ENCODE results near the gene B9D2. TPM values are rescaled to one million over a fixed set of nuclear protein-coding genes. Genes with fewer than 3 reads are reported as not detected.

Gene B9D2
- total RNA-seq, 1 donor from 2014 or later: 4.8 TPM

- H3K27ac Mint-ChIP-seq: peak overlapping the region; percentile 99
- H3K4me1 Mint-ChIP-seq: peaks cover 13% of the 10 kb centered on the region
- peak overlapping the region; percentile 88 for H3K4me3 Mint-ChIP-seq
- no peaks in the 10 kb centered on the region for H3K27me3 Mint-ChIP-seq (ENCODE audit: low read depth)
- H3K9me3 Mint-ChIP-seq: no peaks in the 10 kb centered on the region
- H3K36me3 Mint-ChIP-seq: peaks cover 3% of the 10 kb centered on the region
- no peak for TF ChIP-seq CTCF (IDR thresholded peaks at IDR 0.05; ENCODE audit: unreplicated experiment)
- DNase-seq (ENCODE audit: low spot score in 2 of 2, unreplicated experiment in 2 of 2): no peak
Measured at GRCh38 chr19:41364524-41365391, 809 bp upstream of the B9D2 start.

- H3K4me3 Mint-ChIP-seq: peak overlapping the region; percentile 88
- H3K9me3 Mint-ChIP-seq: no peaks in the 10 kb centered on the region
- peak overlapping the region; percentile 99 for H3K27ac Mint-ChIP-seq
Measured at GRCh38 chr19:41363371-41363752, 587 bp downstream of the B9D2 start.

GRCh38 chr19:41362143-41362847 is 1.7 kb downstream of the B9D2 start:
- H3K27me3 Mint-ChIP-seq (ENCODE audit: low read depth): no peaks in the 10 kb centered on the region
- H3K36me3 Mint-ChIP-seq: peaks cover 3% of the 10 kb centered on the region
- H3K4me3 Mint-ChIP-seq: peak overlapping the region; percentile 88
- no peak for TF ChIP-seq CTCF (IDR thresholded peaks at IDR 0.05; ENCODE audit: unreplicated experiment)
- H3K27ac Mint-ChIP-seq: no peak overlapping the region
- no peak for DNase-seq (ENCODE audit: low spot score in 2 of 2, unreplicated experiment in 2 of 2)
- peaks cover 8% of the 10 kb centered on the region for H3K4me1 Mint-ChIP-seq
- no peaks in the 10 kb centered on the region for H3K9me3 Mint-ChIP-seq

More at GRCh38 chr19:41363371-41363752, 587 bp downstream of the B9D2 start:
- no peaks in the 10 kb centered on the region for H3K27me3 Mint-ChIP-seq (ENCODE audit: low read depth)
- peaks cover 13% of the 10 kb centered on the region for H3K4me1 Mint-ChIP-seq
- peaks cover 3% of the 10 kb centered on the region for H3K36me3 Mint-ChIP-seq
- TF ChIP-seq CTCF (IDR thresholded peaks at IDR 0.05; ENCODE audit: unreplicated experiment): no peak
- DNase-seq (ENCODE audit: low spot score in 2 of 2, unreplicated experiment in 2 of 2): no peak

GRCh38 chr19:41359741-41360140 is 4.2 kb downstream of the B9D2 start:
- TF ChIP-seq CTCF (IDR thresholded peaks at IDR 0.05; ENCODE audit: unreplicated experiment): no peak
- no peak for DNase-seq (ENCODE audit: low spot score in 2 of 2, unreplicated experiment in 2 of 2)
- Mint-ChIP-seq H3K27ac (no peak overlapping the region), H3K9me3 (no peaks in the 10 kb centered on the region), H3K36me3 (no peaks in the 10 kb centered on the region), H3K4me3 (no peak overlapping the region), H3K4me1 (peaks cover 6% of the 10 kb centered on the region), H3K27me3 (ENCODE audit: low read depth) (peaks cover 2% of the 10 kb centered on the region)

GRCh38 chr19:41357746-41358145 is 6.2 kb downstream of the B9D2 start:
- DNase-seq (ENCODE audit: low spot score in 2 of 2, unreplicated experiment in 2 of 2): no peak
- Mint-ChIP-seq H3K9me3 (no peaks in the 10 kb centered on the region), H3K4me3 (no peak overlapping the region), H3K4me1 (peaks cover 9% of the 10 kb centered on the region), H3K27ac (no peak overlapping the region), H3K36me3 (no peaks in the 10 kb centered on the region), H3K27me3 (ENCODE audit: low read depth) (peaks cover 10% of the 10 kb centered on the region)
- no peak for TF ChIP-seq CTCF (IDR thresholded peaks at IDR 0.05; ENCODE audit: unreplicated experiment)

Data from mesothelial cell of epicardium (in vitro differentiated cells).